Upper lobe of left lung (tissue), 4 donors: ENCODE measurements around the gene ADO.

Source experiments
- POLR2A ChIP-seq, 4 donors: fragments of 450-650 bp; IDR thresholded peaks; one replicate each; pipeline ENCODE4 v1.5.1; 2016 to 2017; ENCODE audit warnings: antibody characterized with exemption in 4 of 4, mild to moderate bottlenecking in 2 of 4
- POLR2AphosphoS5 ChIP-seq, 2 donors: sonication (generic); formaldehyde crosslinking; IDR thresholded peaks; one replicate each; pipeline ENCODE4 v1.5.1; 2017; ENCODE audit warnings: antibody characterized with exemption in 2 of 2
- TF ChIP-seq, protein P1 (sequence below), 6 experiments: fragments of 450-650 bp in 4 of 6; fragments of 200-600 bp in 2 of 6; sonication (generic) in 2 of 6; IDR thresholded peaks; one replicate each; pipeline ENCODE4 v1.5.1; 2016 to 2019; ENCODE audit warnings: antibody characterized with exemption in 6 of 6

DNA sequence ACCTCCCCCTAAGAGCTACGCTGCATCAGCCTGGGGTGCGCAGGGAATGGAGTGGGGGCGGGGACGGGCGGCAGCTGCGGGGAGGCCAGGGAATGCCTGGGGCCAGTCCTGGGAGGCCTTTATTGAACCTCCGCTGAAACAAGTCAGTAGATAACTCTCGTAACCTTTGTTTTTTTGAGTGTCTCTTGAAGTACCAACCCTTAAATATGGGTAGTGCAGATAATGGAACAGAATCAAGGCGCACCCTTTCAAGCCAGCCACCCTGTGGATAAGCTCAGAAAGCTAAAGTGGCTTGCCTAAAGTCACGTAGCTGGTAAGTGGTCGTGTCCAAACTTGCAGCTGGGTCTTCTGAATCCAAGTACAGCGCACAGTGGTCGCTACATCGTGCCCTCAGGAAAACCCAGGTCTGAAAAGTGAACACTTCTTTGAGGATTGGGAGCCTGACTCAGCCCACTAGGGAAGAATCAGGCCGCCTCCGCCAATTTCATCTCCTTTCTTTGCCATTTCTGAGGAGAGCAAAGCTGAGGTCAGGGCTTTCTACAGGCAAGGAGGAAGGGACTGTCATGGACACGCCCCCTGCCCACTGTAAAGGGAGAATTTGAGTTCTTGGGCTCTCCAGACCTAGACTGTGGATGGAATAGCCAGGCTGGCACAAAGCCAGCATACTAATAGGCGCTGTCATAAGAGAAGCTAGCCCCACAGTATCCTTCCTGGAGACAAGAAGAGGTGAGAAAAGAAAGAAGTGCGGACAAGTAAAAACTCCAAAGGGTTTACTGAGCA lies 14.8 kb downstream of the ADO start:
- TF ChIP-seq POLR2A (IDR thresholded peaks at IDR 0.05) (no peak), POLR2AphosphoS5 (IDR thresholded peaks at IDR 0.05) (no peak)
- TF ChIP-seq, protein P1, sequence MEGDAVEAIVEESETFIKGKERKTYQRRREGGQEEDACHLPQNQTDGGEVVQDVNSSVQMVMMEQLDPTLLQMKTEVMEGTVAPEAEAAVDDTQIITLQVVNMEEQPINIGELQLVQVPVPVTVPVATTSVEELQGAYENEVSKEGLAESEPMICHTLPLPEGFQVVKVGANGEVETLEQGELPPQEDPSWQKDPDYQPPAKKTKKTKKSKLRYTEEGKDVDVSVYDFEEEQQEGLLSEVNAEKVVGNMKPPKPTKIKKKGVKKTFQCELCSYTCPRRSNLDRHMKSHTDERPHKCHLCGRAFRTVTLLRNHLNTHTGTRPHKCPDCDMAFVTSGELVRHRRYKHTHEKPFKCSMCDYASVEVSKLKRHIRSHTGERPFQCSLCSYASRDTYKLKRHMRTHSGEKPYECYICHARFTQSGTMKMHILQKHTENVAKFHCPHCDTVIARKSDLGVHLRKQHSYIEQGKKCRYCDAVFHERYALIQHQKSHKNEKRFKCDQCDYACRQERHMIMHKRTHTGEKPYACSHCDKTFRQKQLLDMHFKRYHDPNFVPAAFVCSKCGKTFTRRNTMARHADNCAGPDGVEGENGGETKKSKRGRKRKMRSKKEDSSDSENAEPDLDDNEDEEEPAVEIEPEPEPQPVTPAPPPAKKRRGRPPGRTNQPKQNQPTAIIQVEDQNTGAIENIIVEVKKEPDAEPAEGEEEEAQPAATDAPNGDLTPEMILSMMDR (IDR thresholded peaks at IDR 0.05), result no peak
